Nephron (organoid): Measurements from ENCODE around the gene WFDC6.
A peak's percentile ranks its signal among the peaks of the same experiment; 100 is the strongest.

Experiments
- H3K27ac Mint-ChIP-seq, 3 experiments: 2 replicates each; pipeline ENCODE4 v1.8.0; 2020; ENCODE audit warnings: mixed read lengths in 3 of 3, mild to moderate bottlenecking in 2 of 3, moderate library complexity in 1 of 3
- H3K27me3 Mint-ChIP-seq: 2 replicates; pipeline ENCODE4 v1.8.0; 2021; ENCODE audit warnings: low read depth, mild to moderate bottlenecking, moderate library complexity, mixed read lengths
- H3K36me3 Mint-ChIP-seq: 2 replicates; pipeline ENCODE4 v1.8.0; 2020; ENCODE audit warnings: low read depth, mixed read lengths
- H3K4me1 Mint-ChIP-seq: 2 replicates; pipeline ENCODE4 v1.8.0; 2020; ENCODE audit warnings: mixed read lengths
- H3K4me3 Mint-ChIP-seq, 3 experiments: 2 replicates each; pipeline ENCODE4 v1.8.0; 2020; ENCODE audit warnings: mild to moderate bottlenecking in 3 of 3, mixed read lengths in 3 of 3, moderate library complexity in 2 of 3
- H3K9me3 Mint-ChIP-seq: 2 replicates; pipeline ENCODE4 v1.8.0; 2020; ENCODE audit warnings: mixed read lengths
- CTCF ChIP-seq, 3 experiments: fragments of 200-600 bp; sonication (generic); IDR thresholded peaks; one replicate each; pipeline ENCODE4 v1.5.0; 2021; ENCODE audit warnings: antibody characterized with exemption in 3 of 3; ENCODE audit not compliant: unreplicated experiment in 3 of 3

The WFDC6 gene

GRCh38 chr20:45510242-45510862, 28.9 kb downstream of the WFDC6 start:
- H3K4me1 Mint-ChIP-seq, result no peaks in the 10 kb centered on the region
- peaks cover 17% of the 10 kb centered on the region for H3K27me3 Mint-ChIP-seq
- H3K27ac Mint-ChIP-seq, result peak overlapping the region in 1 of 3 experiments; percentile 8
- no peaks in the 10 kb centered on the region for H3K9me3 Mint-ChIP-seq
- no peak for TF ChIP-seq CTCF (IDR thresholded peaks at IDR 0.05; ENCODE audit: unreplicated experiment in 3 of 3)
- no peak overlapping the region for H3K4me3 Mint-ChIP-seq
- no peaks in the 10 kb centered on the region for H3K36me3 Mint-ChIP-seq

GRCh38 chr20:45509091-45509490, 30.2 kb downstream of the WFDC6 start:
- no peaks in the 10 kb centered on the region for H3K36me3 Mint-ChIP-seq
- no peak overlapping the region for H3K27ac Mint-ChIP-seq
- no peak overlapping the region for H3K4me3 Mint-ChIP-seq
- H3K9me3 Mint-ChIP-seq, result no peaks in the 10 kb centered on the region
- H3K4me1 Mint-ChIP-seq, result no peaks in the 10 kb centered on the region
- peaks cover 13% of the 10 kb centered on the region for H3K27me3 Mint-ChIP-seq
- TF ChIP-seq CTCF (IDR thresholded peaks at IDR 0.05; ENCODE audit: unreplicated experiment in 3 of 3), result no peak

DNA sequence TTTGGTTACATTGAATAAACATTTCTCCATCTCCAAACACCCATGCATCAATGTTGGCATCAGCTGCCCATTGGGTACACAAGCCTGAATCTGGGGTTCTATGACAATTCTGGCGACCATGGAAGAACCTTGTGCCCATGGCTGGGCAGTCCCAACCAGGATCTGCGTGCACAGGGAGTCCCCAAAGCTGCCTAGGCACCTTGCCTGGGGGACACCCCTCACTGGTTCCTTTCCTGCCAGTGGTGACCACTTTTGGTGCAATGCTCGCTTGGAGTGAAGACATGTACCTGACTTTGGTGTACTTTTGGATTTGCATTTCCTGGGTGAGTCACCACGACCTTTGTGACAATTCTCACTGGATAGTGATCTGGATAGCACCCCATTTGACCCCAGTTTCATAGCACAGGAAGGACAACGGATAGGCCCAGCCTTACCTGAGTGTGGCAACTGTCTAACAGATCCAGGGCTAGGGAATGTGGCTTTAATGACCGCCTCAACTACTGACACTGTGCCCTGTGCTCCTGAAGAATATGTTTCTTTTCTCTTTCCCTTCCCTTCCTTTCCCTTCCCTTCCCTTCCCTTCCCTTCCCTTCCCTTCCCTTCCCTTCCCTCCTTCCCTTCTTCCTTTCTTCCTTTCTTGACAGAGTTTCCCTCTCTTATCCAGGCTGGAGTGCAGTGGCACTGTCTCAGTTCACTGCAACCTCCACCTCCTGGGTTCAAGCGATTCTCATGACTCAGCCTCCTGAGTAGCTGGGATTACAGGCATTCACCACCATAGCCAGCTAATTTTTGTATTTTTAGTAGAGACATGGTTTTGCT, 31.0 kb downstream of the WFDC6 start:
- H3K4me1 Mint-ChIP-seq, result no peaks in the 10 kb centered on the region
- no peaks in the 10 kb centered on the region for H3K36me3 Mint-ChIP-seq
- H3K27ac Mint-ChIP-seq, result no peak overlapping the region
- H3K27me3 Mint-ChIP-seq, result peaks cover 9% of the 10 kb centered on the region
- no peaks in the 10 kb centered on the region for H3K9me3 Mint-ChIP-seq
- no peak overlapping the region for H3K4me3 Mint-ChIP-seq
- TF ChIP-seq CTCF (IDR thresholded peaks at IDR 0.05; ENCODE audit: unreplicated experiment in 3 of 3), result no peak

DNA sequence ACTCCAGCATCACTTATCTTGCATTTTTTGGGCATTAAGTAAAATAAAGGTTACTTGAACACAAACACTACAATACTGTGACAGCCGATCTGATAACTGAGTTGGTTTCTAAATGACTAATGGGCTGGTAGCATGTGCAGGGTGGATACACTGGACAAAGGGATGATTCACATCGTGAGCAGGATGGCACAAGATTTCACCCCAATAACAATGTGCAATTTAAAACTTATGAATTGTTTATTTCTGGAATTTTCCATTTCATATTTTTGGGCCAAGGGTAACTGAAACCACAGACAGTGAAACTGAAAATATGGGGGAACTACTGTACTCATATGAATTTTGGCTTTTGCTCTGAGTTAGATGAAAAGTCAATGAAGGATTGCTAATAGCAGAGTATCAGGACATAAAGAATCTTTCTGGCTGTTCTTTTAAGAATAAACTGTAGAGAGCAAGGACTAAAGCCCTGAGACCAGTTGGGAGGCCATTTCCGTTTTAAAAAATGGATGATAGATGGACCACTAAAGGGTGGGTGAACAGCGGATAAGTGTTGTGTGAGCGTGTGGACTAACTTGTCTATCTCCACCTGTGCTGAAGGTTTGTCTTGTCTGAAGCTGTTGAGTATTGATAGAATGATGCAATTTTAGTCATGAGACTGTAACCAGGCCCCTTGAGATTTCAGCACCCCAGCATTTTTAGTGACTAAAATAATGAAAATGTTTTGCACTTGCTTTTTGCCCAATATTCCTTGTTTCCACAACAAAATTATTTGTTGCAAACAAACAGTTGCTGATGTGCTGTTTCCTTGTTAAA, 32.1 kb downstream of the WFDC6 start:
- Mint-ChIP-seq H3K4me3 (no peak overlapping the region), H3K9me3 (no peaks in the 10 kb centered on the region), H3K27ac (no peak overlapping the region), H3K4me1 (no peaks in the 10 kb centered on the region), H3K36me3 (no peaks in the 10 kb centered on the region), H3K27me3 (peaks cover 5% of the 10 kb centered on the region)
- no peak for TF ChIP-seq CTCF (IDR thresholded peaks at IDR 0.05; ENCODE audit: unreplicated experiment in 3 of 3)

- no peak for TF ChIP-seq CTCF (IDR thresholded peaks at IDR 0.05; ENCODE audit: unreplicated experiment in 3 of 3)
- Mint-ChIP-seq H3K36me3 (no peaks in the 10 kb centered on the region), H3K27me3 (peaks cover 8% of the 10 kb centered on the region), H3K27ac (no peak overlapping the region), H3K4me3 (no peak overlapping the region), H3K4me1 (no peaks in the 10 kb centered on the region), H3K9me3 (no peaks in the 10 kb centered on the region)
These were observed 32.9 kb downstream of the WFDC6 start for GRCh38 chr20:45506398-45506797.
